GM18861 (cell line): ENCODE measurements around the gene FPR3.
"Not testable (repeated sequence)": the region's sequence is repeated elsewhere in the genome, so short reads cannot be mapped to it uniquely, and the experiment has no call there.

ENCODE experiments used
- ATAC-seq: cut with Tn5 transposase; IDR thresholded peaks from one replicate; pipeline ENCODE4 v1.9.1; 2021; ENCODE audit not compliant: unreplicated experiment

Gene FPR3

GRCh38 chr19:51806571-51806970, 11.6 kb downstream of the FPR3 start:
- not testable (repeated sequence) for ATAC-seq

- ATAC-seq = no peak
Observed at GRCh38 chr19:51807111-51807701, 12.2 kb downstream of the FPR3 start.

GRCh38 chr19:51807925-51808324, 13.0 kb downstream of the FPR3 start:
- ATAC-seq = no peak

GRCh38 chr19:51808333-51808986, 13.5 kb downstream of the FPR3 start:
- no peak for ATAC-seq

GRCh38 chr19:51809787-51810186, 14.8 kb downstream of the FPR3 start:
- no peak for ATAC-seq

GRCh38 chr19:51810223-51810622, 15.3 kb downstream of the FPR3 start:
- no peak for ATAC-seq

- ATAC-seq = no peak
Observed at GRCh38 chr19:51811344-51811743, 16.4 kb downstream of the FPR3 start.

- no peak for ATAC-seq
Observed at GRCh38 chr19:51815043-51815442, 20.1 kb downstream of the FPR3 start.

GRCh38 chr19:51816711-51817110, 21.8 kb downstream of the FPR3 start:
- ATAC-seq = no peak

GRCh38 chr19:51820011-51820410, 25.1 kb downstream of the FPR3 start:
- no peak for ATAC-seq

- no peak for ATAC-seq
Observed at GRCh38 chr19:51820831-51821446, 26.0 kb downstream of the FPR3 start.

GRCh38 chr19:51821456-51821855, 26.5 kb downstream of the FPR3 start:
- no peak for ATAC-seq

- ATAC-seq = no peak
Observed at GRCh38 chr19:51821921-51822320, 27.0 kb downstream of the FPR3 start.

GRCh38 chr19:51822325-51822724, 27.4 kb downstream of the FPR3 start:
- no peak for ATAC-seq

- ATAC-seq = no peak
Observed at GRCh38 chr19:51822946-51823345, 28.0 kb downstream of the FPR3 start.

GRCh38 chr19:51824281-51825005, 29.5 kb downstream of the FPR3 start:
- ATAC-seq = no peak

- no peak for ATAC-seq
Observed at GRCh38 chr19:51830274-51830673, 35.3 kb downstream of the FPR3 start.

- no peak for ATAC-seq
Observed at GRCh38 chr19:51837145-51837544, 42.2 kb downstream of the FPR3 start.

- no peak for ATAC-seq
Observed at GRCh38 chr19:51861870-51862622, 67.1 kb downstream of the FPR3 start.

- no peak for ATAC-seq
Observed at GRCh38 chr19:51873097-51873496, 78.1 kb downstream of the FPR3 start.
